Measurements from ENCODE around the gene MYO16. TPM values are rescaled to one million over a fixed set of nuclear protein-coding genes. Genes with fewer than 3 reads are reported as not detected.

The MYO16 gene
- total and polyA plus RNA-seq, 2 donors (not counting 1 experiment from before 2014, with no cell fraction given): under 0.01 to 0.01 TPM

DNA sequence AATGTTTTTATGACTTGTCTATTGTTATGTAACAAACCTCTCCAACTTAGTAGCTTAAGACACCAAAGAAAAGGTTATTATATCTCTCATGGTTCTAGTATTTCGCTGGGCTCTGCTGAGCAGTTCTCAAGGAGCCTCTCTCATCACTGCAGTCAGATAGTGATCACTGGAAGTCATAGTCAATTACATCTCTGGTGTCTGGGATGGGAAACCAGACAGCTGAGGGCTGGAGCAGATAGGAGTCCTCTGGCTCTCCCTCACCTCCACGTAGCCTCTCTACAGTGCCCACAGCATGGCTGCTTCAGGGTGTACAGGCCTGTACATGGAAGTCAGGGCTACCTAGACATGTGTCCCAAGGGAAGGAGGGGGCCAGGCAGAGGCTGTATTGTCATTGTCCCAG, 507.5 kb downstream of the MYO16 start:
- TF ChIP-seq, protein P1, sequence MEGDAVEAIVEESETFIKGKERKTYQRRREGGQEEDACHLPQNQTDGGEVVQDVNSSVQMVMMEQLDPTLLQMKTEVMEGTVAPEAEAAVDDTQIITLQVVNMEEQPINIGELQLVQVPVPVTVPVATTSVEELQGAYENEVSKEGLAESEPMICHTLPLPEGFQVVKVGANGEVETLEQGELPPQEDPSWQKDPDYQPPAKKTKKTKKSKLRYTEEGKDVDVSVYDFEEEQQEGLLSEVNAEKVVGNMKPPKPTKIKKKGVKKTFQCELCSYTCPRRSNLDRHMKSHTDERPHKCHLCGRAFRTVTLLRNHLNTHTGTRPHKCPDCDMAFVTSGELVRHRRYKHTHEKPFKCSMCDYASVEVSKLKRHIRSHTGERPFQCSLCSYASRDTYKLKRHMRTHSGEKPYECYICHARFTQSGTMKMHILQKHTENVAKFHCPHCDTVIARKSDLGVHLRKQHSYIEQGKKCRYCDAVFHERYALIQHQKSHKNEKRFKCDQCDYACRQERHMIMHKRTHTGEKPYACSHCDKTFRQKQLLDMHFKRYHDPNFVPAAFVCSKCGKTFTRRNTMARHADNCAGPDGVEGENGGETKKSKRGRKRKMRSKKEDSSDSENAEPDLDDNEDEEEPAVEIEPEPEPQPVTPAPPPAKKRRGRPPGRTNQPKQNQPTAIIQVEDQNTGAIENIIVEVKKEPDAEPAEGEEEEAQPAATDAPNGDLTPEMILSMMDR (conservative IDR thresholded peaks at IDR 0.05 in 1 of 2, IDR thresholded peaks at IDR 0.05 in 1 of 2; ENCODE audit: low read depth in 1 of 2, low read length in 2 of 2): no peak
- no peak for TF ChIP-seq EZH2 (IDR thresholded peaks at IDR 0.05; ENCODE audit: low read length, missing control alignments)
- Histone ChIP-seq H4K20me1 (ENCODE audit: control insufficient read depth, extremely low read depth, insufficient read depth, low read length) (no peaks in the 10 kb centered on the region), H3K36me3 (ENCODE audit: control insufficient read depth, insufficient read depth, low read length) (no peaks in the 10 kb centered on the region), H3K79me2 (ENCODE audit: control insufficient read depth, insufficient read depth, low read length) (no peaks in the 10 kb centered on the region), H3K4me2 (ENCODE audit: extremely low read depth, insufficient read depth, low read length) (no peak overlapping the region), H3K27me3 (ENCODE audit: control insufficient read depth, insufficient read depth, low read length) (no peaks in the 10 kb centered on the region), H2AFZ (ENCODE audit: low read length) (no peak overlapping the region), H3K9me3 (ENCODE audit: control insufficient read depth, insufficient read depth, low read depth, low read length) (no peaks in the 10 kb centered on the region), H3K27ac (ENCODE audit: insufficient read depth, low read length) (no peak overlapping the region), H3K4me1 (ENCODE audit: control insufficient read depth, extremely low read depth, insufficient read depth, low read length) (no peaks in the 10 kb centered on the region), H3K9ac (ENCODE audit: insufficient read depth, low read length) (no peak overlapping the region), H3K4me3 (replicated peaks in 1 of 4; ENCODE audit: control extremely low read depth in 1 of 4, insufficient read depth in 1 of 4, low read depth in 3 of 4, low read length in 4 of 4) (no peak overlapping the region)
- DNase-seq (ENCODE audit: low read depth in 2 of 2): no peak

DNA sequence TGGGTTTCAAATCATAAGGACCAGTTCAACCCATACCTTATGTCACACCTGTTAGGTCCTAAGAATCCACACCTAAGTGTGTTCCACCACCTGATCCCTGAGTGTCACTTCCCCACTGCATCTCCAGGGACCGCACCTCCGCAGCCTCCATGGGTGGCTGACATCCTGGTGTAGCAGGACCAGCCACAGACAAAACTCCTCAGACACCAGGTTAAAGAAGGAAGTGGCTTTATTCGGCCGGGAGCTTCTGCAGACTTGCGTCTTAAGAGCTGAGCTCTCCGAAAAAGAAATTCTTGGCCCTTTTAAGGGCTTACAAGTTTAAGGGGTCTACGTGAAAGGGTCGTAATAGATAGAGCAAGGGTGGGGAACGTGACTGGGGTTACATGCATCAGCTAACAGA, 509.9 kb downstream of the MYO16 start:
- Histone ChIP-seq H3K27me3 (ENCODE audit: control insufficient read depth, insufficient read depth, low read length) (no peaks in the 10 kb centered on the region), H3K4me1 (ENCODE audit: control insufficient read depth, extremely low read depth, insufficient read depth, low read length) (no peaks in the 10 kb centered on the region), H2AFZ (ENCODE audit: low read length) (no peak overlapping the region), H3K9ac (ENCODE audit: insufficient read depth, low read length) (no peak overlapping the region), H3K36me3 (ENCODE audit: control insufficient read depth, insufficient read depth, low read length) (no peaks in the 10 kb centered on the region), H4K20me1 (ENCODE audit: control insufficient read depth, extremely low read depth, insufficient read depth, low read length) (no peaks in the 10 kb centered on the region), H3K27ac (ENCODE audit: insufficient read depth, low read length) (no peak overlapping the region), H3K79me2 (ENCODE audit: control insufficient read depth, insufficient read depth, low read length) (no peaks in the 10 kb centered on the region), H3K4me3 (replicated peaks in 1 of 4; ENCODE audit: control extremely low read depth in 1 of 4, insufficient read depth in 1 of 4, low read depth in 3 of 4, low read length in 4 of 4) (no peak overlapping the region), H3K9me3 (ENCODE audit: control insufficient read depth, insufficient read depth, low read depth, low read length) (no peaks in the 10 kb centered on the region), H3K4me2 (ENCODE audit: extremely low read depth, insufficient read depth, low read length) (no peak overlapping the region)
- DNase-seq (ENCODE audit: low read depth in 2 of 2): no peak
- TF ChIP-seq, protein P1 (conservative IDR thresholded peaks at IDR 0.05 in 1 of 2, IDR thresholded peaks at IDR 0.05 in 1 of 2; ENCODE audit: low read depth in 1 of 2, low read length in 2 of 2): no peak
- no peak for TF ChIP-seq EZH2 (IDR thresholded peaks at IDR 0.05; ENCODE audit: low read length, missing control alignments)

DNA sequence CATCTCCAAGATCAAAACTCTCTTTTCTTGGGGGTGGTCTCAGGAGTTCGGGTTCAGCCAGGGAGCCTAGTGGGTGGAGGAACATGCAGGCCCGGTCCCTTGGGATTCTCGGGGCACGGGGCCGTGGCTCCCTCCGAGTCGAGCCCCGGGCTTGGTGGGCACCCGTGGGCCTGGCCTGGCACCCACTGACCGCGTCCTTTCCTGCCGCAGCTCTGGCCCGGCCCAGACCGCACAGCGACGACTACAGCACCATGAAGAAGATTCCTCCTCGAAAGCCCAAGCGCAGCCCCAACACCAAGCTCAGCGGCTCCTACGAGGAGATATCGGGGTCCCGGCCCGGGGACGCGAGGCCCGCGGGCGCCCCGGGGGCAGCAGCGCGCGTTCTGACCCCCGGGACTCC, 510.6 kb downstream of the MYO16 start:
- no peaks in the 10 kb centered on the region for H3K79me2 ChIP-seq (ENCODE audit: control insufficient read depth, insufficient read depth, low read length)
- no peak for DNase-seq (ENCODE audit: low read depth in 2 of 2)
- H2AFZ ChIP-seq (ENCODE audit: low read length): no peak overlapping the region
- no peak overlapping the region for H3K4me2 ChIP-seq (ENCODE audit: extremely low read depth, insufficient read depth, low read length)
- H3K9ac ChIP-seq (ENCODE audit: insufficient read depth, low read length): no peak overlapping the region
- H3K4me1 ChIP-seq (ENCODE audit: control insufficient read depth, extremely low read depth, insufficient read depth, low read length): no peaks in the 10 kb centered on the region
- no peak overlapping the region for H3K27ac ChIP-seq (ENCODE audit: insufficient read depth, low read length)
- H4K20me1 ChIP-seq (ENCODE audit: control insufficient read depth, extremely low read depth, insufficient read depth, low read length): no peaks in the 10 kb centered on the region
- no peaks in the 10 kb centered on the region for H3K36me3 ChIP-seq (ENCODE audit: control insufficient read depth, insufficient read depth, low read length)
- H3K9me3 ChIP-seq (ENCODE audit: control insufficient read depth, insufficient read depth, low read depth, low read length): no peaks in the 10 kb centered on the region
- no peak overlapping the region for H3K4me3 ChIP-seq (replicated peaks in 1 of 4; ENCODE audit: control extremely low read depth in 1 of 4, insufficient read depth in 1 of 4, low read depth in 3 of 4, low read length in 4 of 4)
- TF ChIP-seq EZH2 (IDR thresholded peaks at IDR 0.05; ENCODE audit: low read length, missing control alignments): no peak
- TF ChIP-seq, protein P1 (conservative IDR thresholded peaks at IDR 0.05 in 1 of 2, IDR thresholded peaks at IDR 0.05 in 1 of 2; ENCODE audit: low read depth in 1 of 2, low read length in 2 of 2): no peak
- no peaks in the 10 kb centered on the region for H3K27me3 ChIP-seq (ENCODE audit: control insufficient read depth, insufficient read depth, low read length)
